ENCODE results near the gene HOMEZ.

DNA sequence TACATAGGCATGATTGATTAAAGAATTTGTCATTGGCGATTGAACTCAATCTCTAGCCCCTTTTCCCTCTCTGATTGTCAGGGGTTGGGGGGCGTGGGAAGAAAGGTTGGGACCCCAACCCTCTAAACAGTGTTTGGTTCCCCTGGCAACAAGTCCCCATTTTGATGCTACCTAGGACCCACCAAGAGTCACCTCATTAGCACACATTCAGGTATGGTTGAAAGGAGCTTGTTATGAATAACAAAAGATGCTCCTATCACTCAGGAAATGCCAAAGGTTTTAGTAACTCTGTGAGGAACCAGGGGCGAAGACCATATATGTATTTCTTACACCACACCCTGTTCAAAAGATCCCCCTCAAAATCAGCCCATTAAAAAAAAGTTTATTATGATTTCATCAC lies 33.9 kb downstream of the HOMEZ start:
- TF ChIP-seq, protein P1, sequence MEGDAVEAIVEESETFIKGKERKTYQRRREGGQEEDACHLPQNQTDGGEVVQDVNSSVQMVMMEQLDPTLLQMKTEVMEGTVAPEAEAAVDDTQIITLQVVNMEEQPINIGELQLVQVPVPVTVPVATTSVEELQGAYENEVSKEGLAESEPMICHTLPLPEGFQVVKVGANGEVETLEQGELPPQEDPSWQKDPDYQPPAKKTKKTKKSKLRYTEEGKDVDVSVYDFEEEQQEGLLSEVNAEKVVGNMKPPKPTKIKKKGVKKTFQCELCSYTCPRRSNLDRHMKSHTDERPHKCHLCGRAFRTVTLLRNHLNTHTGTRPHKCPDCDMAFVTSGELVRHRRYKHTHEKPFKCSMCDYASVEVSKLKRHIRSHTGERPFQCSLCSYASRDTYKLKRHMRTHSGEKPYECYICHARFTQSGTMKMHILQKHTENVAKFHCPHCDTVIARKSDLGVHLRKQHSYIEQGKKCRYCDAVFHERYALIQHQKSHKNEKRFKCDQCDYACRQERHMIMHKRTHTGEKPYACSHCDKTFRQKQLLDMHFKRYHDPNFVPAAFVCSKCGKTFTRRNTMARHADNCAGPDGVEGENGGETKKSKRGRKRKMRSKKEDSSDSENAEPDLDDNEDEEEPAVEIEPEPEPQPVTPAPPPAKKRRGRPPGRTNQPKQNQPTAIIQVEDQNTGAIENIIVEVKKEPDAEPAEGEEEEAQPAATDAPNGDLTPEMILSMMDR (IDR thresholded peaks at IDR 0.05): no peak
- TF ChIP-seq POLR2A (IDR thresholded peaks at IDR 0.05; ENCODE audit: low read length): no peak
- TF ChIP-seq MAFK (IDR thresholded peaks at IDR 0.05; ENCODE audit: partially characterized antibody): no peak
- TF ChIP-seq JUN (IDR thresholded peaks at IDR 0.05): no peak
- TF ChIP-seq NPAS2 (CRISPR knock-in tag; IDR thresholded peaks at IDR 0.05; ENCODE audit: borderline replicate concordance): no peak
- TF ChIP-seq, protein P2, sequence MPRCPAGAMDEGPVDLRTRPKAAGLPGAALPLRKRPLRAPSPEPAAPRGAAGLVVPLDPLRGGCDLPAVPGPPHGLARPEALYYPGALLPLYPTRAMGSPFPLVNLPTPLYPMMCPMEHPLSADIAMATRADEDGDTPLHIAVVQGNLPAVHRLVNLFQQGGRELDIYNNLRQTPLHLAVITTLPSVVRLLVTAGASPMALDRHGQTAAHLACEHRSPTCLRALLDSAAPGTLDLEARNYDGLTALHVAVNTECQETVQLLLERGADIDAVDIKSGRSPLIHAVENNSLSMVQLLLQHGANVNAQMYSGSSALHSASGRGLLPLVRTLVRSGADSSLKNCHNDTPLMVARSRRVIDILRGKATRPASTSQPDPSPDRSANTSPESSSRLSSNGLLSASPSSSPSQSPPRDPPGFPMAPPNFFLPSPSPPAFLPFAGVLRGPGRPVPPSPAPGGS (IDR thresholded peaks at IDR 0.05): no peak
- TF ChIP-seq EHF (CRISPR knock-in tag; IDR thresholded peaks at IDR 0.05): no peak
- no peak for TF ChIP-seq ESRRA (IDR thresholded peaks at IDR 0.05; ENCODE audit: borderline replicate concordance, low read length)
- TF ChIP-seq, protein P3, sequence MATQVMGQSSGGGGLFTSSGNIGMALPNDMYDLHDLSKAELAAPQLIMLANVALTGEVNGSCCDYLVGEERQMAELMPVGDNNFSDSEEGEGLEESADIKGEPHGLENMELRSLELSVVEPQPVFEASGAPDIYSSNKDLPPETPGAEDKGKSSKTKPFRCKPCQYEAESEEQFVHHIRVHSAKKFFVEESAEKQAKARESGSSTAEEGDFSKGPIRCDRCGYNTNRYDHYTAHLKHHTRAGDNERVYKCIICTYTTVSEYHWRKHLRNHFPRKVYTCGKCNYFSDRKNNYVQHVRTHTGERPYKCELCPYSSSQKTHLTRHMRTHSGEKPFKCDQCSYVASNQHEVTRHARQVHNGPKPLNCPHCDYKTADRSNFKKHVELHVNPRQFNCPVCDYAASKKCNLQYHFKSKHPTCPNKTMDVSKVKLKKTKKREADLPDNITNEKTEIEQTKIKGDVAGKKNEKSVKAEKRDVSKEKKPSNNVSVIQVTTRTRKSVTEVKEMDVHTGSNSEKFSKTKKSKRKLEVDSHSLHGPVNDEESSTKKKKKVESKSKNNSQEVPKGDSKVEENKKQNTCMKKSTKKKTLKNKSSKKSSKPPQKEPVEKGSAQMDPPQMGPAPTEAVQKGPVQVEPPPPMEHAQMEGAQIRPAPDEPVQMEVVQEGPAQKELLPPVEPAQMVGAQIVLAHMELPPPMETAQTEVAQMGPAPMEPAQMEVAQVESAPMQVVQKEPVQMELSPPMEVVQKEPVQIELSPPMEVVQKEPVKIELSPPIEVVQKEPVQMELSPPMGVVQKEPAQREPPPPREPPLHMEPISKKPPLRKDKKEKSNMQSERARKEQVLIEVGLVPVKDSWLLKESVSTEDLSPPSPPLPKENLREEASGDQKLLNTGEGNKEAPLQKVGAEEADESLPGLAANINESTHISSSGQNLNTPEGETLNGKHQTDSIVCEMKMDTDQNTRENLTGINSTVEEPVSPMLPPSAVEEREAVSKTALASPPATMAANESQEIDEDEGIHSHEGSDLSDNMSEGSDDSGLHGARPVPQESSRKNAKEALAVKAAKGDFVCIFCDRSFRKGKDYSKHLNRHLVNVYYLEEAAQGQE (IDR thresholded peaks at IDR 0.05): no peak
- TF ChIP-seq JUNB (IDR thresholded peaks at IDR 0.05): no peak
- TF ChIP-seq RFX5 (IDR thresholded peaks at IDR 0.05): no peak
